ENCODE data around the gene IZUMO1R. TPM values are rescaled to one million over a fixed set of nuclear protein-coding genes. Genes with fewer than 3 reads are reported as not detected.
"Not testable (repeated sequence)": the region's sequence is repeated elsewhere in the genome, so short reads cannot be mapped to it uniquely, and the experiment has no call there.

IZUMO1R gene
- not detected for total RNA-seq

DNA sequence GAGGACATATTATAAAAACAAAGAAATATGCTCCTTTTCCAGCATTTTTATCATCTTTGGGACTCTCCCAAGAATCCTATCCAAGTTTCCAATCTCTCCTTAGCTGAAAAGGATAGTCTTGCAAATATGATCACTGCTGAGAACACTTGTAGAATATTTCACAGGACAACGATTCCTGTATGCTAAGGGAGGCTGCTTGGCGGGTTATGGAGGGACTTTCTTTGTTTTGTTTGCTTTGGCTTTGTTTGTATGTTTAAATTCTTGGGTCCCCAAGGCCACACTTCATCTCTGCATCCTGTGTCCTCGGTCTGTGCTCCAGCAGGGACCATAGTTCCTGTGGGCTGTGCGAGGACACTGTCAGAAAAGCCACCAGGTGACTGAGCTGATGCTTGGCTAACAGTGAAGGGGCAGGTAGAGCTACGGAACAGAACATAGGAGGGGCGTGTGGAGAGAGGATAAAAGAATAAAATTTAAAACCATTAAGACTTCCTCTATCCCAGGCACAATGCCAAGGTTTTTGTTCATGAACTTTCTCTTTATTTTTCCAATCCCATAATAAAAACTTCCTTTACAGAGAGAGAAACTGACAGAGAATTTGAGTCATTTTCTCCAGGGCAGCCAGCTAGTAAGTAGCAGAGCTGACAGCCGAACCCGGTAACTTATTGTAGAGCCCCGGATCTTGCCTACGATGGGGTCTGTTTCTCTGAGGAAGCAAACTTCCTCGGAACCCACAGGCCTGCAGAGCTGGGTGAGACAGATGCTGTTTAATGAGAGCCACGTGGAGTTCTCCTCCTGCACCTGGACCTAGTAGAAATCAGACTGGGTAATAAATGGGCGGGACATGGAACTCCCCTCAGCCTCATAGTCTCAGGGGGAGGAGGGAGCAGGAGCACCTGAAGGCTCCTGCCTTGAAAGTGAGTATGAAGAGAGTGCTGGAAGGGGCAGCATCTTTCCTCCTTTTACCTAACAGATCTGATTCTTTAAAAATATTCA lies at the start of gene IZUMO1R:
Gene IZUMO1R (plus strand): TSS at position 615 of the 993 bp plus-strand sequence. CDS start 1,057 bp downstream, outside the sequence.
- no peaks in the 10 kb centered on the region for H3K36me3 Mint-ChIP-seq (ENCODE audit: insufficient read depth in 2 of 2)
- no peak within 1 kb of the TSS for H3K4me3 Mint-ChIP-seq
- no peaks in the 10 kb centered on the region for H3K9me3 Mint-ChIP-seq
- no peak within 1 kb of the TSS for H3K27ac Mint-ChIP-seq
- ATAC-seq (replicated peaks in 1 of 2) (no peak), DNase-seq (no peak)
- no peaks in the 10 kb centered on the region for H3K4me1 Mint-ChIP-seq (ENCODE audit: low read depth)
- peaks cover 11% of the 10 kb centered on the region for H3K27me3 Mint-ChIP-seq (ENCODE audit: low read depth)

GRCh38 chr11:94271885-94272372 lies 32.5 kb upstream of the IZUMO1R start:
- DNase-seq (peak; percentile 11 to 26), ATAC-seq (replicated peaks in 1 of 2) (peak; percentile 92 to 96)
- Mint-ChIP-seq H3K4me3 (no peak overlapping the region), H3K27me3 (ENCODE audit: low read depth) (no peaks in the 10 kb centered on the region), H3K4me1 (ENCODE audit: low read depth) (no peaks in the 10 kb centered on the region), H3K36me3 (ENCODE audit: insufficient read depth in 2 of 2) (peaks cover 0 to 3% of the 10 kb centered on the region in 2 donors), H3K9me3 (peaks cover 1 to 8% of the 10 kb centered on the region in 2 donors), H3K27ac (no peak overlapping the region)

DNA sequence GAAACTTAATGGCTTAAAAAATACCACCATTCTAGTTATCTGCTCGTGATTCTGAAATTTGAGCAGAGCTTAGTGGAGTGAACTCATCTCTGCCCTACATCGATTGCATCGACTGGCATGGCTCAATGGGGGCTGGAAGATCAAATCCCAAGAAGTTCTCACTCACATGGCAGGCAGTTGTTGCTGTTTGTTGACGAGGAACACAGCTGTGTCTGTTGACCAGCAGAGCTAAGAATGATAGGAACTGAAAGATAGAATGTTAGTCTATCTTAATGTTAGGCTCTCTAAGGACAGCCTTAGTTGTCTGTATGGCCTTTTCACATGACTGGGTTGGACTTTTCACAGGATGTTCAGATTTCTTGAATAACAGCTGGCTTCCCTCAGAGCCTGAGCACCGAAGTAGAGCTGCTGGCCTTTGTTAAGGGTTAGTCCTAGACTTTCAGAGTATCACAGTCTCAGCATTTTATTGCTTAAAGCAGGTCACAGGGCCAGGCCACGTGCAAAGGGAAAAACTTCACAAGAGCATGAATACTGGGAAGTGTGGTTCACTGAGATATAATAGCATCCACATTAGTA lies 31.6 kb upstream of the IZUMO1R start:
- no peak overlapping the region for H3K4me3 Mint-ChIP-seq
- DNase-seq (no peak), ATAC-seq (replicated peaks in 1 of 2) (no peak)
- peaks cover 1 to 5% of the 10 kb centered on the region in 2 donors for H3K9me3 Mint-ChIP-seq
- no peak overlapping the region for H3K27ac Mint-ChIP-seq
- no peaks in the 10 kb centered on the region for H3K27me3 Mint-ChIP-seq (ENCODE audit: low read depth)
- no peaks in the 10 kb centered on the region for H3K4me1 Mint-ChIP-seq (ENCODE audit: low read depth)
- peaks cover 0 to 1% of the 10 kb centered on the region in 2 donors for H3K36me3 Mint-ChIP-seq (ENCODE audit: insufficient read depth in 2 of 2)

GRCh38 chr11:94275961-94276360 lies 28.4 kb upstream of the IZUMO1R start:
- H3K9me3 Mint-ChIP-seq = no peaks in the 10 kb centered on the region

GRCh38 chr11:94276943-94277342 lies 27.4 kb upstream of the IZUMO1R start:
- H3K36me3 Mint-ChIP-seq (ENCODE audit: insufficient read depth in 2 of 2) = no peaks in the 10 kb centered on the region

More at GRCh38 chr11:94275961-94276360, 28.4 kb upstream of the IZUMO1R start:
- H3K4me3 Mint-ChIP-seq = no peak overlapping the region
- ATAC-seq (replicated peaks in 1 of 2) = no peak
- no peaks in the 10 kb centered on the region for H3K4me1 Mint-ChIP-seq (ENCODE audit: low read depth)
- no peaks in the 10 kb centered on the region for H3K27me3 Mint-ChIP-seq (ENCODE audit: low read depth)
- no peak overlapping the region for H3K27ac Mint-ChIP-seq
- DNase-seq = no peak
- no peaks in the 10 kb centered on the region for H3K36me3 Mint-ChIP-seq (ENCODE audit: insufficient read depth in 2 of 2)

DNA sequence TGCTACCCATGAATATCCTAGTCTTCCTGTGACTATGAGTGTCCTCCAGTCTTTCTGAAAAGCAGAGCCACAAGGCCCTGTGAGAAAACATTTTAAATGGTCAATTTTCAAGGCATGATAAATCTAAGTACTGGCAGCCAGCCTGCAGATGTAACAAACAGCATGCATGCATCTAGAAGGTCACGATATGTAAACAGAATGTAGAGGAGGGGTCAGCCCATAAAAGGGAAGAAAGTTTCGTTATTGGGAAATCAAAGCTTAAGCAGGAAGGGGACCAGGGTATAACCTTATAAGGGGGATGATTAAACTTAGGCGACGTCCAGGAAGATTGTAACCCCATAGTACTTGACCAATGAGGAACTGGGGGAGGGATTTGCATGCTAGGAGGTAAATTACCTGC lies 26.2 kb upstream of the IZUMO1R start:
- not testable (repeated sequence) for H3K4me3 Mint-ChIP-seq; H3K9me3 Mint-ChIP-seq; H3K36me3 Mint-ChIP-seq (ENCODE audit: insufficient read depth in 2 of 2); H3K27me3 Mint-ChIP-seq (ENCODE audit: low read depth); H3K4me1 Mint-ChIP-seq (ENCODE audit: low read depth); ATAC-seq (replicated peaks in 1 of 2); H3K27ac Mint-ChIP-seq; DNase-seq

More at GRCh38 chr11:94276943-94277342, 27.4 kb upstream of the IZUMO1R start:
- H3K4me3 Mint-ChIP-seq = no peak overlapping the region
- DNase-seq (no peak), ATAC-seq (replicated peaks in 1 of 2) (no peak)
- H3K27ac Mint-ChIP-seq = no peak overlapping the region
- H3K9me3 Mint-ChIP-seq = no peaks in the 10 kb centered on the region
- no peaks in the 10 kb centered on the region for H3K27me3 Mint-ChIP-seq (ENCODE audit: low read depth)
- H3K4me1 Mint-ChIP-seq (ENCODE audit: low read depth) = no peaks in the 10 kb centered on the region

- H3K36me3 Mint-ChIP-seq (ENCODE audit: insufficient read depth in 2 of 2) = no peaks in the 10 kb centered on the region
- DNase-seq (no peak), ATAC-seq (replicated peaks in 1 of 2) (no peak)
- no peak overlapping the region for H3K27ac Mint-ChIP-seq
- no peak overlapping the region for H3K4me3 Mint-ChIP-seq
- H3K4me1 Mint-ChIP-seq (ENCODE audit: low read depth) = no peaks in the 10 kb centered on the region
- H3K9me3 Mint-ChIP-seq = no peaks in the 10 kb centered on the region
- H3K27me3 Mint-ChIP-seq (ENCODE audit: low read depth) = no peaks in the 10 kb centered on the region
These were observed 24.4 kb upstream of the IZUMO1R start for GRCh38 chr11:94279996-94280395.

DNA sequence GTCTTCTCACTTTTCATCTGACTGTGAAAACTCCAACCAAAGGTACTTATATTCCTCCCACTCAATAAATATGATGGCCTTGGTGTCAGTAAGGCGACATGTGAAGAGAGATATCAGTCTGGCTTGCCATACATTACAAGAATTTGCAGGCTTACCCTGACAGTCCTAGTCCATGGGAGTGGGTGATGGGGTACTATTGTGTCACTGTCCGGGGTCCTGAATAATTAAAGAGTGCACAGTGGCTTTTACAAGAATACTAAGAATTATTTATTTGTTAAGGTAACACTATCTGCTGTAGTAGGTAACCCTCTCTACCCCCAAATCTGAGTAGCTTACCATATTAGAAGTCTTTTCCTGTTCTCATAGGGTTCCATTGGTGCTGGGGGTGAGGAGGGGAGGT lies 23.1 kb upstream of the IZUMO1R start:
- no peak overlapping the region for H3K27ac Mint-ChIP-seq
- no peaks in the 10 kb centered on the region for H3K9me3 Mint-ChIP-seq
- H3K4me1 Mint-ChIP-seq (ENCODE audit: low read depth) = no peaks in the 10 kb centered on the region
- no peak overlapping the region for H3K4me3 Mint-ChIP-seq
- no peaks in the 10 kb centered on the region for H3K36me3 Mint-ChIP-seq (ENCODE audit: insufficient read depth in 2 of 2)
- no peak for ATAC-seq (replicated peaks in 1 of 2)
- DNase-seq = no peak
- peaks cover under 1% of the 10 kb centered on the region for H3K27me3 Mint-ChIP-seq (ENCODE audit: low read depth)

GRCh38 chr11:94283678-94284077 lies 20.7 kb upstream of the IZUMO1R start:
- ATAC-seq (replicated peaks in 1 of 2) (no peak), DNase-seq (no peak)
- Mint-ChIP-seq H3K36me3 (ENCODE audit: insufficient read depth in 2 of 2) (no peaks in the 10 kb centered on the region), H3K9me3 (no peaks in the 10 kb centered on the region), H3K4me3 (no peak overlapping the region), H3K27ac (no peak overlapping the region), H3K4me1 (ENCODE audit: low read depth) (no peaks in the 10 kb centered on the region), H3K27me3 (ENCODE audit: low read depth) (peaks cover 10% of the 10 kb centered on the region)

GRCh38 chr11:94295534-94295933 lies 8.8 kb upstream of the IZUMO1R start:
- Mint-ChIP-seq H3K27ac (no peak overlapping the region), H3K4me3 (no peak overlapping the region), H3K36me3 (ENCODE audit: insufficient read depth in 2 of 2) (peaks cover 1 to 4% of the 10 kb centered on the region in 2 donors), H3K4me1 (ENCODE audit: low read depth) (no peaks in the 10 kb centered on the region), H3K9me3 (peaks cover 3 to 4% of the 10 kb centered on the region in 2 donors), H3K27me3 (ENCODE audit: low read depth) (no peaks in the 10 kb centered on the region)
- ATAC-seq (replicated peaks in 1 of 2) (no peak), DNase-seq (no peak)

GRCh38 chr11:94297985-94298576 lies 6.3 kb upstream of the IZUMO1R start:
- H3K9me3 Mint-ChIP-seq = no peaks in the 10 kb centered on the region
- H3K4me1 Mint-ChIP-seq (ENCODE audit: low read depth) = no peaks in the 10 kb centered on the region
- ATAC-seq (replicated peaks in 1 of 2) = no peak
- H3K27me3 Mint-ChIP-seq (ENCODE audit: low read depth) = no peaks in the 10 kb centered on the region
- no peaks in the 10 kb centered on the region for H3K36me3 Mint-ChIP-seq (ENCODE audit: insufficient read depth in 2 of 2)
- H3K27ac Mint-ChIP-seq = no peak overlapping the region
- no peak overlapping the region for H3K4me3 Mint-ChIP-seq
- no peak for DNase-seq

DNA sequence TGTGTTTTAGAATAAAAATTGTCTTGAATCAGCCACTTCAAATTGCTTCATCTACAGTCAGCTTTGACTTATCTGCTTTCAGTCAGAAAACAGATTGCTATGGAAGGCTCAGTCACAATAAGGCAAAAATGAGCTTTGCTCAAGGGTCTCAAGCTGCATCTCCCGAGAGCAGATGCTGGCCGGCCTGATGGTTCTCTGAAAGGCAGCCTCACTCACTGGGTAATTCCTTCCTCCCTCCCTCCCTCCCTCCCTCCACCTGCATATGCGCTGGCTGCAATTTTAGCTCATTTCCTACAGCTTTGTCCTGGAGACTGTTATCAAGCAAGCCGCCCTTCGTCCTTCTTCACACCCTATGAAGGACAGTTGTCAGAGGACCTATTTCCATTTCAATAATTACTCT lies 1.6 kb upstream of the IZUMO1R start:
- no peak for DNase-seq
- ATAC-seq (replicated peaks in 1 of 2) = no peak
- no peaks in the 10 kb centered on the region for H3K4me1 Mint-ChIP-seq (ENCODE audit: low read depth)
- no peaks in the 10 kb centered on the region for H3K36me3 Mint-ChIP-seq (ENCODE audit: insufficient read depth in 2 of 2)
- H3K27me3 Mint-ChIP-seq (ENCODE audit: low read depth) = peaks cover under 1% of the 10 kb centered on the region
- no peak overlapping the region for H3K27ac Mint-ChIP-seq
- H3K9me3 Mint-ChIP-seq = no peaks in the 10 kb centered on the region
- no peak overlapping the region for H3K4me3 Mint-ChIP-seq

DNA sequence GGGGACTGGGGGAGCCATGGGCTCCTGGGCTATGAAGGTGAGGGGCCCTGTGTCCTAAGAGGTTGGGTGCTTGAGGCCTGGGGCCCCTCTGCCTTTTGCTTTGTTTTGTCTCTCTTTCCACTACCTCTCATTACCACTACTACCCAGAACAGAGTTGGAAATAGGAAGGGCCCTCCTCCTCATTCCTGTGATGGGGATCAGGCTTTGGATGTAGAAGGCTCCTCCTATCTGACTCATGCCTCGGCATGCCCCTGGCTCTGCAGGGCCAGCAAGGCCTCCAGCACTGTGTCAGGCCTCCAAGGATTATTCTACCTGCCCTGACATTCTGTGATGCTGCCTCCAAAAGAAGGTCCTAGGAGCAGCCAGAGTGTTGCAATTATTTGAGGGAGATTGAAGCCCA lies 766 bp downstream of the IZUMO1R start:
- DNase-seq = no peak

More for the DNA sequence above, 766 bp downstream of the IZUMO1R start:
- Mint-ChIP-seq H3K4me1 (ENCODE audit: low read depth) (no peaks in the 10 kb centered on the region), H3K27me3 (ENCODE audit: low read depth) (peaks cover 15% of the 10 kb centered on the region), H3K9me3 (no peaks in the 10 kb centered on the region), H3K36me3 (ENCODE audit: insufficient read depth in 2 of 2) (no peaks in the 10 kb centered on the region), H3K4me3 (no peak overlapping the region), H3K27ac (no peak overlapping the region)
- no peak for ATAC-seq (replicated peaks in 1 of 2)

Data from activated T-cell treated with anti-CD3 and anti-CD28 coated beads, Interleukin-2, amount 50 U/mL, for 72 hours (primary cell).